Parathyroid adenoma (tissue), 2 donors: ENCODE measurements around the gene HDAC4.

Experiments
- H2AFZ ChIP-seq: fragments of 300-600 bp; sonication (generic); one replicate; pipeline ENCODE4 v1.7.0; 2017; ENCODE audit warnings: antibody characterized with exemption, mild to moderate bottlenecking
- H3K27ac ChIP-seq: fragments of 300-600 bp; sonication (generic); one replicate; pipeline ENCODE4 v1.7.0; 2017
- H3K27me3 ChIP-seq: fragments of 300-600 bp; sonication (generic); one replicate; pipeline ENCODE4 v1.7.0; 2017; ENCODE audit warnings: low read length; ENCODE audit not compliant: control insufficient read depth, insufficient read depth
- H3K36me3 ChIP-seq: fragments of 300-600 bp; sonication (generic); one replicate; pipeline ENCODE4 v1.7.0; 2017; ENCODE audit warnings: low read length; ENCODE audit not compliant: control insufficient read depth, insufficient read depth
- H3K4me1 ChIP-seq: fragments of 300-600 bp; sonication (generic); one replicate; pipeline ENCODE4 v1.7.0; 2017; ENCODE audit warnings: control low read depth
- H3K4me2 ChIP-seq: fragments of 300-600 bp; sonication (generic); one replicate; pipeline ENCODE4 v1.7.0; 2017; ENCODE audit warnings: low read length
- H3K4me3 ChIP-seq: fragments of 300-600 bp; sonication (generic); one replicate; pipeline ENCODE4 v1.7.0; 2017; ENCODE audit warnings: low read depth, low read length
- H3K79me2 ChIP-seq: fragments of 300-600 bp; sonication (generic); one replicate; pipeline ENCODE4 v1.7.0; 2017; ENCODE audit warnings: control low read depth
- H3K9ac ChIP-seq: fragments of 300-600 bp; sonication (generic); one replicate; pipeline ENCODE4 v1.7.0; 2017; ENCODE audit warnings: mild to moderate bottlenecking
- H3K9me3 ChIP-seq: fragments of 300-600 bp; sonication (generic); one replicate; pipeline ENCODE4 v1.7.0; 2017; ENCODE audit warnings: low read length; ENCODE audit not compliant: control insufficient read depth
- CTCF ChIP-seq: fragments of 300-600 bp; sonication (generic); IDR thresholded peaks from one replicate; pipeline ENCODE4 v1.7.0; 2017; ENCODE audit warnings: antibody characterized with exemption, mild to moderate bottlenecking
- donor health status: primary hyperparathyroidism.

The HDAC4 gene

GRCh38 chr2:239394346-239394945, 6.4 kb downstream of the HDAC4 start:
- H3K27me3 ChIP-seq: no peaks in the 10 kb centered on the region
- no peak overlapping the region for H3K4me3 ChIP-seq
- H3K9me3 ChIP-seq: no peaks in the 10 kb centered on the region
- no peak overlapping the region for H3K27ac ChIP-seq
- H2AFZ ChIP-seq: no peak overlapping the region
- peaks cover 24% of the 10 kb centered on the region for H3K79me2 ChIP-seq
- no peaks in the 10 kb centered on the region for H3K36me3 ChIP-seq
- no peak for TF ChIP-seq CTCF
- H3K9ac ChIP-seq: no peak overlapping the region
- no peak overlapping the region for H3K4me2 ChIP-seq
- H3K4me1 ChIP-seq: no peaks in the 10 kb centered on the region

GRCh38 chr2:239393941-239394340, 6.9 kb downstream of the HDAC4 start:
- Histone ChIP-seq H3K79me2 (peaks cover 25% of the 10 kb centered on the region), H3K9me3 (no peaks in the 10 kb centered on the region), H3K27ac (no peak overlapping the region), H3K4me1 (no peaks in the 10 kb centered on the region), H2AFZ (no peak overlapping the region), H3K4me2 (no peak overlapping the region), H3K27me3 (no peaks in the 10 kb centered on the region), H3K36me3 (no peaks in the 10 kb centered on the region), H3K4me3 (no peak overlapping the region), H3K9ac (no peak overlapping the region)
- no peak for TF ChIP-seq CTCF

GRCh38 chr2:239393388-239393940, 7.4 kb downstream of the HDAC4 start:
- Histone ChIP-seq H3K4me3 (no peak overlapping the region), H2AFZ (no peak overlapping the region), H3K4me2 (no peak overlapping the region), H3K27ac (no peak overlapping the region), H3K27me3 (no peaks in the 10 kb centered on the region), H3K79me2 (peaks cover 25% of the 10 kb centered on the region), H3K4me1 (no peaks in the 10 kb centered on the region), H3K36me3 (no peaks in the 10 kb centered on the region), H3K9ac (no peak overlapping the region), H3K9me3 (no peaks in the 10 kb centered on the region)
- TF ChIP-seq CTCF: no peak

GRCh38 chr2:239392688-239393387, 8.0 kb downstream of the HDAC4 start:
- no peaks in the 10 kb centered on the region for H3K9me3 ChIP-seq
- H3K27ac ChIP-seq: no peak overlapping the region
- H3K36me3 ChIP-seq: no peaks in the 10 kb centered on the region
- H3K9ac ChIP-seq: no peak overlapping the region
- H3K4me3 ChIP-seq: no peak overlapping the region
- H3K79me2 ChIP-seq: peaks cover 25% of the 10 kb centered on the region
- H3K4me2 ChIP-seq: no peak overlapping the region
- no peaks in the 10 kb centered on the region for H3K4me1 ChIP-seq
- no peak overlapping the region for H2AFZ ChIP-seq
- TF ChIP-seq CTCF: no peak
- no peaks in the 10 kb centered on the region for H3K27me3 ChIP-seq

- TF ChIP-seq CTCF: no peak
- H2AFZ ChIP-seq: no peak overlapping the region
- H3K9me3 ChIP-seq: no peaks in the 10 kb centered on the region
- H3K36me3 ChIP-seq: no peaks in the 10 kb centered on the region
- no peak overlapping the region for H3K9ac ChIP-seq
- H3K27me3 ChIP-seq: no peaks in the 10 kb centered on the region
- no peaks in the 10 kb centered on the region for H3K4me1 ChIP-seq
- H3K27ac ChIP-seq: no peak overlapping the region
- peaks cover 22% of the 10 kb centered on the region for H3K79me2 ChIP-seq
- no peak overlapping the region for H3K4me2 ChIP-seq
- no peak overlapping the region for H3K4me3 ChIP-seq
Observed at GRCh38 chr2:239392072-239392357, 8.8 kb downstream of the HDAC4 start.
